DND-41 (cell line): Measurements from ENCODE around the gene CREBBP.

Experiments
- CTCF ChIP-seq: IDR thresholded peaks from 2 replicates; pipeline ENCODE4 v1.5.1; 2012; ENCODE audit warnings: borderline replicate concordance, low read length, moderate library complexity, mild to moderate bottlenecking; ENCODE audit not compliant: poor library complexity, severe bottlenecking; ENCODE audit errors: extremely low read depth
- EZH2 ChIP-seq: IDR thresholded peaks from 3 replicates; pipeline ENCODE4 v1.6.1; 2012; ENCODE audit warnings: borderline replicate concordance, low read depth, mild to moderate bottlenecking, moderate library complexity, low read length, inconsistent platforms; ENCODE audit not compliant: severe bottlenecking

- TF ChIP-seq CTCF (no peak), EZH2 (no peak)
These were observed 95.1 kb downstream of the CREBBP start for GRCh38 chr16:3785413-3785812.
